GM21737 (cell line): ENCODE data around the gene CMYA5.

Source experiments
- ATAC-seq: cut with Tn5 transposase; IDR thresholded peaks from one replicate; pipeline ENCODE4 v1.9.1; 2021; ENCODE audit warnings: mild to moderate bottlenecking, moderate library complexity; ENCODE audit not compliant: unreplicated experiment

The CMYA5 gene

DNA sequence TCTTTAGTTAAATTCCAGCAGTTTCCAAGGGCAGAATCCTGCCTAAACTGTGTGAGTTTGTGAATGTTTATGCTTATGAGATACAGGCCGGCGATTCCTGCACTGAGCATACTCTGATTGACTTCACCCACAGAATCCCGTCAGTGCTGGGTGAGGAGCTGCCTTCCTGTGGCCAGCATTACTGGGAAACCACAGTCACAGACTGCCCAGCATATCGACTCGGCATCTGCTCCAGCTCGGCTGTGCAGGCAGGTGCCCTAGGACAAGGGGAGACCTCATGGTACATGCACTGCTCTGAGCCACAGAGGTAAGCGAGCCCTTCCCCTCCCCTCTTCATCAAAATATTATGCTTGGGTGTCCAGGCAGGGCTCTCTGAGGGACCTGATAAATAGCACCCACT, 103.7 kb downstream of the CMYA5 start:
- no peak for ATAC-seq

DNA sequence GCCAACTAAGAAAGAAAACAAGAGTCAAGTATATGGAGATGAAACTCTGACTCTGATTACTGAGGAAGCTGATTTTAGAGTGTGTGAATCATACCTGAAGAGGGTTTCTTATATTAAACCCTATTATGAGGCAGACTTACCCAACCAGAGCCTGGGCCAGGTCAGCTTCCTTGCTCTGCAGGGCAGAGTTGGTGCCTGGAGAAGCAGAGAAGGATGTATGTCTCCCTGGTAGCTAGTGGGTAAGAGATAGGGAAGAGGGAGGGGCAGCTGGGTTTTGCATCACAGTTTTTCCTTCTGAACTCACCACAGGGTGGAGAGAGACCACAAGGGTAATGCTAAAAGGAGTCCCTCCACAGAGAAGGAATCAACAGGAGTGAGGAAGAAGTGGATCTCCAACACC, 104.1 kb downstream of the CMYA5 start:
- no peak for ATAC-seq

DNA sequence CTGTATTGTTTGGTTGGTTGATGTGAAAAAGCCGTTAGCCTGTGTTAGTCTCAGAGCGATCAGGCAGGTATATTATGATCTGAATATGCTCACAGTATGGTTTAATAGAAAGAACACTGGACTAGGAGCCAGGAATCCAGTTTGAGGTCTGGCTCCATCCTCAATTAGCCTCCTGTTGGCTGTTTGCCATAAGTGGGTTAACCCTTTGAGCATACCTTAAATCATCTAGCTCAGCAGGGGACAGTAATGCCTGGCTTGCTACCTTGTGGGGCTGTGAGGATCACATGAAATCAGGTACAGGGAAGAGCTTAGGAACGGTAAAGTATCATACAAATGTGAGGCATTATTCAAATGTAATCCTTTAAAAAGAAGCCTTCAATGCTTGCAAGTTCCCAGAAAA, 104.7 kb downstream of the CMYA5 start:
- no peak for ATAC-seq

GRCh38 chr5:79795764-79796398, 106.2 kb downstream of the CMYA5 start:
- ATAC-seq = no peak

DNA sequence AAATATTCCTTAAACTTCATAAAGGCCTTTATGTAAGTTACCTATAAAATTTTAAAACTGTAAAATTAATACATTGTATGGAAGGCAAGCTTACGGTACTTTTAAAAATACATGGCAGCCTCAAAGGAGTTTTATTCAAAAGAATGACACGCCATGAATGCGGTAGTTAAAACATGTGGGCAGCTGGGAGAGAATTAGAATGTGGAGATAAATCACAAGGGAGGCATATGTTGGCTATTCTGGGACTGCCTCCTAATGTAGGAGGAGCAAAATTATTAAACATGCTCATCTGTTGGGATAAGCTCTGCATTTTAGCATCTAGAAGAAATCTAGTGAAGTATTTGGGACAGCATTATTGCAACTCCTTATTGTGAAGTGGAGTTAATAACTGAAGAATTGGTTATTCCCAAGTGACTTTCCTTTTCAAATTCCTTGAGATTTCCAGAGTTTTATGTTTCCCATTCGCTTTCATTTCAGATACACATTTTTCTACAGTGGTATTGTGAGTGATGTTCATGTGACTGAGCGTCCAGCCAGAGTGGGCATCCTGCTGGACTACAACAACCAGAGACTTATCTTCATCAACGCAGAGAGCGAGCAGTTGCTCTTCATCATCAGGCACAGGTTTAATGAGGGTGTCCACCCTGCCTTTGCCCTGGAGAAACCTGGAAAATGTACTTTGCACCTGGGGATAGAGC, 109.4 kb downstream of the CMYA5 start:
- no peak for ATAC-seq

DNA sequence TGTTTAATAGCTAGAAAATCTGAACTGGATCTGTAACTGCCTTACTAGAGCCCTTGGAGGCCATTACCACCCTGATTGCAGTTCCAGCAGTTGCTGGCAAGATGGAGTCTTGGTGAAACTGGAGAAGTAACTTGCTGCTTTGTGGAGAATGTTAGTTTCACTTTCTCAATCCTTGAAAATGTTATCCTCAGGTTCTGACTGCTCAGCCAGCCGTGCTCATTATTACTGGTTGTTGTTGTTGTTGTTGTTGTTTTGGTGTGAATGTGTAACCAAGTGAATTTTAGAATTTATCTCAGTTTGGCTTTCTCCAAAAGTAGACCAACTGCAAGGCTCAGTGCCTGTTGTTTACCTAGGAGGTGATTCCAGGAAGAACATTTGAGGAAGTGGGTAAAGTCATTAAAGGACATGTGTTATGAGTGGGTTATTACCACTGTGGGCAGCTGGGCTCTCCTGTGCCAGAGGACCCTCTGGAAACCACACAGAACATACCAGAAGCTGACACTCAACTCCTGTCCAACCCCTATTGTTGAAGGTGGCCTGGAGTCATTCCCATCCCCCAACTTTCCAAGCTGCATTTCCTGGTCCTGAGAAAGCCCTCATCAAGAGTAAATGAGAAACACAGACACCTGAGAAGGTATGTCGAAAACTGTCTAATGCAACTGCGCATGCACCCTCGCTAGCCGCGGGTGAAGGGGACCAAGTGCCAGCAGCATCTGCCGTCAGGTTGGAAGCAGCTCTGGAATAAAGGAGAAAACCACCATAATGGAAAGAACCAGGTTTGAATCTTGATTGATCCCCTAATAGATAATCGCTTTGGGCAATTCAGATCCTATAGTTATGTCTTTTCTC, 111.6 kb downstream of the CMYA5 start:
- no peak for ATAC-seq

GRCh38 chr5:79802406-79802805, 112.8 kb downstream of the CMYA5 start:
- ATAC-seq = no peak

DNA sequence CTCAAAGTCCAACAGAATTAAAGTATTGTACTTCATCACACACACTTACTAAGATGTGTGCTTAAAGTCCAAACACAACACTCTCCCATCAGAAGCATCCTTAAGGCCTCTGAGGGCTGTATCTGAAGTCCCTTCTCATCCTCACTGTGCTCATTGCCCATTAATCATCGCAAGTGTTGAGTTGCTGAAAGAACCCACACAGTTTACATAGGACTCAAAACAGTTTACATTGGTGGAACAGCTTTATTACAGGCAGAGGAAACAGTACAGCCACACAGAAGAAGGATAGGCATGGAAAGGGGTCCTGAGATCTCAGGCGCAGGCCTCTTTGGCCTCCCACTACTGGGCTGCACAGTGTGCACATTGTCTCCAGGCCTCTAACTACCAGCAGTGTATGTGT, 113.4 kb downstream of the CMYA5 start:
- ATAC-seq = no peak

DNA sequence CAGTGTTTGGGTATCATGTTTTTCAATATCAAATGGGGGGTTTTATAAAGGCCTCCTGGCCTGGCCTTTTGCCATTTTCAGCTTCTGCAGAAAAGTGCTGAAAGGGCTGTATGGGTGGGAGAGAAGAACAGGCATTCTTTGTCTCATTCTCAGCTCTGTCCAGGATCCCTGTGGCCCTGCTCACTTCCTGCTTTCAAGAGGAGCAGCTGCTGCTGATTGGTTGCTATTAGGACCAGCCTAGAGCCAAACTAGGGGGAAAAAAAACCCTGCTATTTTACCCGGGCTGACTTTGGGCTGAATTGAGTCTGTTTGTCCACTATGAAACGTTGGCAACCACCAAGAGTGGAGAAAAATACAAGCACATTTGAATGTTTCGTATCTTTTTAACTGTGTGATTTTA, 117.1 kb downstream of the CMYA5 start:
- no peak for ATAC-seq

DNA sequence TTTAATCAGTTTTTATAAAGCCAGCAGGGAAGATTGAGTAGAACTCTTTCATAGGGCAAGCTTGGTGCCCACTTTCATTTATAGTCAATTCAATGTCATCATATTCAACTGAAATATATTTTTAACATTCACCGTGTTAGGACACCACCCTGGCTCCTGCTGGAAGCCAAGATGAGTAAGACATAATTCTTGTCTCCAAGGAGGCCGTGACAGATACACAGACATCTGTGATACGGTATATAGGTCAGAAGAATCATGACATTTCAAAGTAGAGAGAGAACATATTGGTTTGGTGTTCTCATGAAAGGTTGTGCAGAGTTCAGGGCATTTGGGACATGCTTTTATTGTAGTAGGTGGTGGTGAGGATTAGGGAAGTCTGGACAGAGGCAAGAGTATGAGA, 120.1 kb downstream of the CMYA5 start:
- no peak for ATAC-seq

DNA sequence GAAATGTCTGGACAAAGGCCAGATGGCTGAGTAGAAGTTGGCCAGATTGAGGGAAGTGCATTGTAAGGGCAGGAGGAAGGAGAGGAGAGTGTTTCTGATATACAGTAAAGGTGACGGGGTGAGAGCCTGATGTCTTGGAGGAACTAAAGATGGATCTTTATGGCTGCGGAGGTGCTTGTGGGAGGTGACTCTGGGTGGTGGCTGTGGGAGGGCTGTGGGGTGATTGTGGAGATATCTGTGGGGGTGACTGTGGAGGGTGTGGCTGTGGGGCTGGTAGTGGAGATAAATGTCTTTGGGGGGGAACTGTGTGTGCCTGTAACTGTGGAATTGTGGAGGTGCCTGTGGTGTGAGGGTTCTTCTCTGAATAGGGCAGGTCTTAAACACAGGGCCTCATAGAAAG, 121.4 kb downstream of the CMYA5 start:
- no peak for ATAC-seq

- ATAC-seq = no peak
Observed at GRCh38 chr5:79811904-79812303, 122.3 kb downstream of the CMYA5 start.

DNA sequence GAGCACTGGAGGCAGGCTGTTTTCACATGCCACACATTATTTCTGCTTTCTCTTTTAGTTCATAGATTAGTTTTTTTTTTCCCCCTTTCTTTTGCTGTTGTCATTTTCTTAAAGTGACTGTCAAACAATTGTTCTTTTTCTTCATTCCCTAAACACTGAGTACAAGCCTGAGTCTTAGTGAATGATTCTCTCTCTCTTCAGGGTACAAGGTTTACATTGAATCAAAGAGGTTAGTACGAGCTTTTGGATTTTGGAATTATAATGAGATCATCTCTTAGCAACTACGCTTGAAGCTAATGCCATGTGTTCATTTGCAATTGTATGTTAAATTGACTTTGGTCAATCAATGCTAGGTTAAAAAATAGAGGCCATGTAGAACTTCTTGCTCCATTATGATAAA, 125.1 kb downstream of the CMYA5 start:
- no peak for ATAC-seq

DNA sequence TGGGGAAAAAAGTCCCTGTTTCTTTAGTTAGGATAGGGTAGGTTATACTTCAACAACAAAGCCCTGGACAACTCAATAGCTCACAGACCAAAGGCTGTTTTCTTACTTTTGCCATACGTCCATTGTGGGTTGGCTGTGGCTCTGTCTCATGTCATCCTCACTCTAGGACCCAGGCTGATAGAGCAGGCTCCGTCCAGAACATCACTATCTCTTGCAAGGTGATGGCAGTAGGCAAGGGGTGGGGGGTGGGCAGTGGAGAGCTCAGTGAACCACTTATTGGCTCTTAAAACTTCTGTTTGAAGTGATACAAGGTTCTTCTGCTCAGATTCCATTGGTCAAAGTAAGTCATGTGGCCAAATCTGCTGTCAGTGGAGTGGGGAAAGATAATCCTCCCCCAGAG, 126.4 kb downstream of the CMYA5 start:
- ATAC-seq = no peak

- no peak for ATAC-seq
Observed at GRCh38 chr5:79820648-79821047, 131.0 kb downstream of the CMYA5 start.

- ATAC-seq = no peak
Observed at GRCh38 chr5:79824444-79824843, 134.8 kb downstream of the CMYA5 start.

- no peak for ATAC-seq
Observed at GRCh38 chr5:79825802-79826201, 136.2 kb downstream of the CMYA5 start.

DNA sequence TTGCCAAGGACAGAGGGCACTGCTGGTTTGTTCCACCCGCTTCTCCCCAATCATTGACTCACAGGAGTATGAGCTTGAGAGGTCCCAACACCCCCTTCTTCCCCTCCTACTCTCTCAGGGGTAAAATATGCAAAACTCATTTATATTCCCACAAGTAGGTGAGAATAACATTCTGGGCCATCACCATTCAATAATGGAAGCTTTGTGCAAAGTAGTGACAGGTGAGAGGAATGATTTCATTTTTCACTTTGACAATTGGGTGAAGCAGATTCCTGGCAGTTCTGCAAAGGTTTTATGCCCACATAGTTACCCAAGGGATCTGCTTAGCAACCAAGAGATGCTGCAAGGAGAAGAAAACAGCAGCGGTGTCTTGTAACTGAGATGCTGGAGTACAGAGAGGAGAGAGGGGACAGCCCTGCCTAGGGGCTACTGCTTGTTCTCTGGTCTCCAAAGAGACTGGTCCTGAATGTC, 137.6 kb downstream of the CMYA5 start:
- no peak for ATAC-seq

- no peak for ATAC-seq
Observed at GRCh38 chr5:79829260-79829659, 139.6 kb downstream of the CMYA5 start.

DNA sequence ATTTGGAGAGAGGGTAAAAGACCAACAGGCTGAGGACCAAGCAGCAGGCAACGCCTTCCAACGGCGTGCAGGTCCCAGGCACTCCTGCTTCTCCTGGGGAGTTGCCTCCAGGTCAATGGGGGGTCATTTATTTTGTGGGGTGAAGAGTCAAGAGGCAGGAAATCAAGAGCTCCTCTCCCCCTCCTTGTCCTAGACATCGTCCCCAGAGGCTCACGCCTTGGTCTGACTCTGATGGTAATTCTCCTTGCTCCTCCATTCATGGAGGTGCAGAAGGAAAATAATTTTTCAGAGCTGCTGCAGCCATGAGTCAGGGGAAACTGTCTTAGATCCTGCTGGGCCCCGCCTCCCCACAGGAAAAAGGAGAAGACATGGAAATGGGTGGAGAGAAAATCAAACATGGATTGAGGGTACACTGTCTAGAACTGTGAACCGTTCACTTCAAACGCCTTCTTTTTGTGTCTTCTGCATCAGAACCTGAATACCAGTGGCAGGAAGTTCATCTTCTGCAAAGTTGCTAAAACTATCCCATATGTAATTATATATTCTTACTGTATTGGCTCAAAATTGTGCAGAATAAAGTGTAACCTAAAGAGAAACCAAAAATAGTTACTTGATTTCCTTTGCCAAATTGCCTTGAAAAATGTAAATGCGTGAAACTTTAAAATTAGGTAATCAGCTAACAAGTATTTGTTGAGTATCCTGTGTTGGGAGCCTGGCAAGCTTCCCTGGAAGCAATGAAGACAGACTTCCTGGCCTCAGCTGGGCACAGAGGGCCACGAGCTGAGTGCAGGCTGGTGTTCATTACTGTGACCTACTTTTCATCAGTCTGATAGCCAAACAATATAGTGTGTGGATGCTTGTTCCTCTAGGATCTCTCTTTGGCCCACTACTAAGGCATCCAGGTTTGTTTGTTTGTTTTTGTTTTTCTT, 142.0 kb downstream of the CMYA5 start:
- ATAC-seq = no peak

DNA sequence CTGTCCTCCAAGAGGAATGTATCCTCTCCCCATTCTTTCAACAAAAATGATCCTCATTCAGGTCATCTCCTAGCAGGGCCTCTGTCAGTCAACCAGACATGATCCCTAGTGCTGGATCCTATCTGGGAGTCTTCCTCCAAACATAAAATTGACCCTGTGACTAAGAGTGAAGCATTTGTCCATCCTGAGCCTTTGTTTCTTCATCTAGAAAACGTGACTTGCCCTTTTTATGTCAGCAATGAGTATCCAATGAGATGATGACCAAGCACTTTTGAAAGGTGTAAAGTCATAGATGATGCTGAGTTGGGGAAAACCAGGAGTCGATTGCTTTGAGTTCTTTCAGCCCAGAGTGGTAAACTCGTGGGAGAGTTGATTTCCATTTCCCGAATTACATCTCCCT, 143.3 kb downstream of the CMYA5 start:
- no peak for ATAC-seq
